ENCODE measurements around the gene MISP. TPM values are rescaled to one million over a fixed set of nuclear protein-coding genes. Genes with fewer than 3 reads are reported as not detected.
"Not testable (repeated sequence)": the region's sequence is repeated elsewhere in the genome, so short reads cannot be mapped to it uniquely, and the experiment has no call there.

The MISP gene
- total RNA-seq, 2 experiments from 2014 or later, result not detected

DNA sequence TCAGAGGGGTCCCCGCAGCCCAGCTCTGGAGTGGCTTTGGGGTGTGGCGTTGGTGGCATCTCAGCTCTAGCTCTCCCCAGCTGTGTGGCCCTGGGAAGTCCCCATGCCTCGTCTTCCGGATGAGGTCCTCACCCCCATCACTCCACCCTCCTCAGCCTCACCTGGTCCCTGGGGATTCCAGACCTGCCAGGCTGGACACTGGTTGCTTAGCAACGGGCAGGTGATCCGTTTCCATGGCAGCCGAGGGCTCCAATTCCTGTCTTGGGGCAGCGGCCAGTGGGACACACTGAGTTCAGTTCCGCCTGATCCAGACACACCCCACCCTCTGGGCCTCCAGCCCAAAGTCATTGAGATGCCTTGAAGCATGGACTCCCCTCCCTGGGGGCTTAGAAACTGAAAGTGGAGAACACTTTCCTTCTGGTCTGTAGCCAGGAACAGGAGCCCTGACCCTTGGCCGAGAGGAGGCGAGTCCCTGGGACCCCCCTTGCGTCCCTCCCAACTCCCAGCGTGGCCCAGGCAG, 7.7 kb upstream of the MISP start:
- Mint-ChIP-seq H3K27ac (no peak overlapping the region), H3K4me1 (ENCODE audit: low read depth) (no peaks in the 10 kb centered on the region), H3K27me3 (no peaks in the 10 kb centered on the region), H3K9me3 (peaks cover 5% of the 10 kb centered on the region), H3K4me3 (no peak overlapping the region), H3K36me3 (ENCODE audit: low read depth) (no peaks in the 10 kb centered on the region)
- no peak for DNase-seq
- intact Hi-C loops (cut with micrococcal nuclease), result no loop called here
- no peak for ATAC-seq
- ChIA-PET CTCF (no interaction called here), POLR2A (no interaction called here)
- TF ChIP-seq, protein P1, sequence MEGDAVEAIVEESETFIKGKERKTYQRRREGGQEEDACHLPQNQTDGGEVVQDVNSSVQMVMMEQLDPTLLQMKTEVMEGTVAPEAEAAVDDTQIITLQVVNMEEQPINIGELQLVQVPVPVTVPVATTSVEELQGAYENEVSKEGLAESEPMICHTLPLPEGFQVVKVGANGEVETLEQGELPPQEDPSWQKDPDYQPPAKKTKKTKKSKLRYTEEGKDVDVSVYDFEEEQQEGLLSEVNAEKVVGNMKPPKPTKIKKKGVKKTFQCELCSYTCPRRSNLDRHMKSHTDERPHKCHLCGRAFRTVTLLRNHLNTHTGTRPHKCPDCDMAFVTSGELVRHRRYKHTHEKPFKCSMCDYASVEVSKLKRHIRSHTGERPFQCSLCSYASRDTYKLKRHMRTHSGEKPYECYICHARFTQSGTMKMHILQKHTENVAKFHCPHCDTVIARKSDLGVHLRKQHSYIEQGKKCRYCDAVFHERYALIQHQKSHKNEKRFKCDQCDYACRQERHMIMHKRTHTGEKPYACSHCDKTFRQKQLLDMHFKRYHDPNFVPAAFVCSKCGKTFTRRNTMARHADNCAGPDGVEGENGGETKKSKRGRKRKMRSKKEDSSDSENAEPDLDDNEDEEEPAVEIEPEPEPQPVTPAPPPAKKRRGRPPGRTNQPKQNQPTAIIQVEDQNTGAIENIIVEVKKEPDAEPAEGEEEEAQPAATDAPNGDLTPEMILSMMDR (IDR thresholded peaks at IDR 0.05), result no peak

DNA sequence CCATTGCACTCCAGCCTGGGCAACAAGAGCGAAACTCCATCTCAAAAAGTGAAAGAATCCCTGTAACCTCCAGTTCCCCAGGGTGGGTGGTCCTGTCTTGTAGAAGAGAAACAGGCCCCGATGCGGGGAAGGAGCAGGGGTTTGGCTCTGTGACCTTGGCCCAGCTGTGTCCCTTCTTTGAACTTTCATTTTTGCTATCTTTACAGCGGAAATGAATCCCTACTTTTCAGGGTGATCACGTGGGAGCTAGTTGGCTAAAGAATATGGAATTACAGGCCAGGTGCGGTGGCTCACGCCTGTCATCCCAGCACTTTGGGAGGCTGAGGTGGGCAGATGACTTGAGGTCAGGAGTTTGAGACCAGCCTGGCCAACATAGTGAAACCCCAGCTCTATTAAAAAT, 5.8 kb upstream of the MISP start:
- H3K9me3 Mint-ChIP-seq; H3K36me3 Mint-ChIP-seq (ENCODE audit: low read depth); H3K27me3 Mint-ChIP-seq; H3K4me1 Mint-ChIP-seq (ENCODE audit: low read depth); CTCF ChIA-PET; intact Hi-C loops (cut with micrococcal nuclease); H3K4me3 Mint-ChIP-seq; ATAC-seq; H3K27ac Mint-ChIP-seq; POLR2A ChIA-PET; DNase-seq: not testable (repeated sequence)

DNA sequence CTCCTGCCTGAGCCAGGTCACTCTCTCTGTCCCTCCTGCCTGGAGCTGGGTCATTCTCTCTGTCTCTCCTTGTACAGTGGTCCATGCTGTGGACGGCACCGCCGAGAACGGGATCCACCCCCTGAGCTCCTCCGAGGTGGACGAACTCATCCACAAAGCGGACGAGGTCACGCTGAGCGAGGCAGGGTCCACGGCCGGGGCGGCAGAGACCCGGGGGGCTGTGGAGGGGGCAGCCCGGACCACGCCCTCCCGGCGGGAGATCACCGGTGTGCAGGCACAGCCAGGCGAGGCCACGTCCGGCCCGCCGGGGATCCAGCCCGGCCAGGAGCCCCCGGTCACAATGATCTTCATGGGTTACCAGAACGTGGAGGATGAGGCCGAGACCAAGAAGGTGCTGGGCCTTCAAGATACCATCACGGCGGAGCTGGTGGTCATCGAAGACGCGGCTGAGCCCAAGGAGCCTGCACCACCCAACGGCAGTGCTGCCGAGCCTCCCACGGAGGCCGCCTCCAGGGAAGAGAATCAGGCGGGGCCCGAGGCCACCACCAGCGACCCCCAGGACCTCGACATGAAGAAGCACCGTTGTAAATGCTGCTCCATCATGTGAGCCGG, 4.6 kb upstream of the MISP start:
- intact Hi-C loops (cut with micrococcal nuclease), result no loop called here
- CTCF ChIA-PET, result no interaction called here
- TF ChIP-seq, protein P1 (IDR thresholded peaks at IDR 0.05), result no peak
- ATAC-seq (no peak), DNase-seq (no peak)
- Mint-ChIP-seq H3K36me3 (ENCODE audit: low read depth) (no peaks in the 10 kb centered on the region), H3K9me3 (peaks cover 5% of the 10 kb centered on the region), H3K27ac (no peak overlapping the region), H3K27me3 (no peaks in the 10 kb centered on the region), H3K4me1 (ENCODE audit: low read depth) (no peaks in the 10 kb centered on the region), H3K4me3 (no peak overlapping the region)
- POLR2A ChIA-PET, result no interaction called here

DNA sequence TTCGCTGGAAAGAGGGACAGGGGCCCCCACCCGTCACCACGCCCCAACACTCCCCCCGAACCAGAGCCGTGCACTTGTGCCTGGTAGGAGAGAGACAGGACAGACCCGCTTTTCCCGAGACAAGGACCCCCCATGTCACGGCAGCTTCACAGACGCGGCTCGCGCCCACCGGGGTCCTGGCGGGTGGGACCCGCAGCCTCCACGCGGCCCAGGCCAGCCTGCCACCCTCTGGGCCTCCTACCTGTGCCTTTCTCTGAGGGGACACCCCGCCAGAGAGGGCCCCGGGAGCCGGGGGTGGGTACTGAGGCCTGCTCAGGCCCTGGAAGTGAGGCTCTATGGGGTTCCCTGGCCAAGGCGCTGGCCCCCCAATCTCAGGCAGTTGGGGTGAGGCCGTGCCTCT, 4.0 kb upstream of the MISP start:
- TF ChIP-seq, protein P1 (IDR thresholded peaks at IDR 0.05), result no peak
- ChIA-PET CTCF (no interaction called here), POLR2A (no interaction called here)
- DNase-seq (no peak), ATAC-seq (no peak)
- Mint-ChIP-seq H3K4me3 (no peak overlapping the region), H3K27me3 (no peaks in the 10 kb centered on the region), H3K9me3 (peaks cover 5% of the 10 kb centered on the region), H3K4me1 (ENCODE audit: low read depth) (no peaks in the 10 kb centered on the region), H3K27ac (no peak overlapping the region), H3K36me3 (ENCODE audit: low read depth) (no peaks in the 10 kb centered on the region)
- intact Hi-C loops (cut with micrococcal nuclease), result no loop called here

DNA sequence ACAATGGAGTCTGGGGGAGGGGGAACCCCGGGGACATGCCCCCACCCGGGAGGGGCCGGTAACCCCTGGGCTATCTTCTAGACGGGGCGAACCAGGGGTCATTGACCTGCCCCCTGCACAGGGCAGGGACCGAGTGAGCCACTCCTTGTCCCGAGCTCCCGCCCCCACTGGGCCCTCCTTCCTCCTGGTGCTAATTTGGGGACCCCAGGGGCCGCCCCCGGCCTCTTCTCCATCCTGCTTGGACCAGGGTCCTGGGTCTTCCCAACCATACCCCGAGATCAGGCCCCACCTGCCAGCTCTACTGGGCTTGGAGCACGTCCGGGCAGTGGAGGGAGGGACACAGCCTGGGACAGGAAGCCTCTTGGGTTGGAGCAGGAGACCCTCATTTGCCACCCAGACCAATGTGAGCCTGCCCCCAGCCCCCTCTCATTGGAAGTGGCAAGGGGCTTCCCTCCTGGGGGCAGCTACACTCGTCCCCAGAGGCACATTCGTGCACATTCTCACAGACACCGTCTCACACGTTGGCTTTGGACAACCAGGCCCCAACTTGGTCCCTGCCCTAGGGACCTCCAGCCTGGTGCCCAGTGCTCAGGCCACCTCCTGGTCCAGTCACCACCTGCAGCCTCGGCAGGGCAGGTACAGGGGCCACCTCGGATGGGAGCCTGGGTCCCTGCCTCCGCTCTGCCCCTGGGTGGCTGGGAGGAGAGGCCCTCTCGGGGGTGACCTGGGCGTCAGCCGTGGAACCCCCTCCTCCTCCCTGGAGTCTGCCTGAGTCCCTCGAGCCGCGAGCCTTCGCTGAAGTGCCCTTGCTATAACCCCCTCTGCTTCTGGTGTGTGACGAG, 3.3 kb upstream of the MISP start:
- peaks cover 5% of the 10 kb centered on the region for H3K9me3 Mint-ChIP-seq
- no peaks in the 10 kb centered on the region for H3K36me3 Mint-ChIP-seq (ENCODE audit: low read depth)
- POLR2A ChIA-PET, result no interaction called here
- intact Hi-C loops (cut with micrococcal nuclease), result no loop called here
- no peak for ATAC-seq
- no peaks in the 10 kb centered on the region for H3K27me3 Mint-ChIP-seq
- no peak for DNase-seq
- H3K4me1 Mint-ChIP-seq (ENCODE audit: low read depth), result no peaks in the 10 kb centered on the region
- no peak overlapping the region for H3K27ac Mint-ChIP-seq
- CTCF ChIA-PET, result no interaction called here
- TF ChIP-seq, protein P1 (IDR thresholded peaks at IDR 0.05), result no peak
- no peak overlapping the region for H3K4me3 Mint-ChIP-seq
